ENCODE data around the gene NFAT5.

DNA sequence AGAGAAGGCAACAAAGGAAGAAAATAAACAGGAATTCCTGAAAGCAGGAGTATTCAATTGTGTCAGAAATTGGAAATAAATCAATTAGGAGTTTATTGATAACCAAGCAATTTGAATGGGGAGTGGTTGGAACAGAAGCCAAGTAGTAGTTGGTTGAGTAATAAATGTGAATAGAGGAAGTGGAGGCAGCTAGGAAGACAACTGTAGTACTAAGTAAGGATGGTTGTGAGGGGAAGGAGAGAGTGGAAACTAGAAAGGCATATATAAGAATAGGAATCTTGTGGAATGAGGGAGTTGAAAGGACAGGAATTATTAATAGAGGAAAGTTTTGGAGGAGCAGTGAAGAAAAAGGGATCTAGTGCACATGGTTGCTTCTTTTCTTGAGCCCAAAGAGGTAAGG lies 34.4 kb downstream of the NFAT5 start:
- no peak for TF ChIP-seq POLR2A (IDR thresholded peaks at IDR 0.05)
- TF ChIP-seq, protein P1, sequence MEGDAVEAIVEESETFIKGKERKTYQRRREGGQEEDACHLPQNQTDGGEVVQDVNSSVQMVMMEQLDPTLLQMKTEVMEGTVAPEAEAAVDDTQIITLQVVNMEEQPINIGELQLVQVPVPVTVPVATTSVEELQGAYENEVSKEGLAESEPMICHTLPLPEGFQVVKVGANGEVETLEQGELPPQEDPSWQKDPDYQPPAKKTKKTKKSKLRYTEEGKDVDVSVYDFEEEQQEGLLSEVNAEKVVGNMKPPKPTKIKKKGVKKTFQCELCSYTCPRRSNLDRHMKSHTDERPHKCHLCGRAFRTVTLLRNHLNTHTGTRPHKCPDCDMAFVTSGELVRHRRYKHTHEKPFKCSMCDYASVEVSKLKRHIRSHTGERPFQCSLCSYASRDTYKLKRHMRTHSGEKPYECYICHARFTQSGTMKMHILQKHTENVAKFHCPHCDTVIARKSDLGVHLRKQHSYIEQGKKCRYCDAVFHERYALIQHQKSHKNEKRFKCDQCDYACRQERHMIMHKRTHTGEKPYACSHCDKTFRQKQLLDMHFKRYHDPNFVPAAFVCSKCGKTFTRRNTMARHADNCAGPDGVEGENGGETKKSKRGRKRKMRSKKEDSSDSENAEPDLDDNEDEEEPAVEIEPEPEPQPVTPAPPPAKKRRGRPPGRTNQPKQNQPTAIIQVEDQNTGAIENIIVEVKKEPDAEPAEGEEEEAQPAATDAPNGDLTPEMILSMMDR (IDR thresholded peaks at IDR 0.05), result no peak
